ENCODE data around the gene TTC28.

The TTC28 gene

GRCh38 chr22:28019360-28019759 is 660.3 kb downstream of the TTC28 start:
- TF ChIP-seq, protein P1, sequence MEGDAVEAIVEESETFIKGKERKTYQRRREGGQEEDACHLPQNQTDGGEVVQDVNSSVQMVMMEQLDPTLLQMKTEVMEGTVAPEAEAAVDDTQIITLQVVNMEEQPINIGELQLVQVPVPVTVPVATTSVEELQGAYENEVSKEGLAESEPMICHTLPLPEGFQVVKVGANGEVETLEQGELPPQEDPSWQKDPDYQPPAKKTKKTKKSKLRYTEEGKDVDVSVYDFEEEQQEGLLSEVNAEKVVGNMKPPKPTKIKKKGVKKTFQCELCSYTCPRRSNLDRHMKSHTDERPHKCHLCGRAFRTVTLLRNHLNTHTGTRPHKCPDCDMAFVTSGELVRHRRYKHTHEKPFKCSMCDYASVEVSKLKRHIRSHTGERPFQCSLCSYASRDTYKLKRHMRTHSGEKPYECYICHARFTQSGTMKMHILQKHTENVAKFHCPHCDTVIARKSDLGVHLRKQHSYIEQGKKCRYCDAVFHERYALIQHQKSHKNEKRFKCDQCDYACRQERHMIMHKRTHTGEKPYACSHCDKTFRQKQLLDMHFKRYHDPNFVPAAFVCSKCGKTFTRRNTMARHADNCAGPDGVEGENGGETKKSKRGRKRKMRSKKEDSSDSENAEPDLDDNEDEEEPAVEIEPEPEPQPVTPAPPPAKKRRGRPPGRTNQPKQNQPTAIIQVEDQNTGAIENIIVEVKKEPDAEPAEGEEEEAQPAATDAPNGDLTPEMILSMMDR (IDR thresholded peaks at IDR 0.05): no peak
- H3K27me3 ChIP-seq: no peaks in the 10 kb centered on the region
- no peak overlapping the region for H3K27ac ChIP-seq
- H3K36me3 ChIP-seq: no peaks in the 10 kb centered on the region
- H3K4me3 ChIP-seq (ENCODE audit: low read depth in 1 of 2, low read length in 1 of 2): no peak overlapping the region
- H3K4me1 ChIP-seq (ENCODE audit: control insufficient read depth in 1 of 2, insufficient read depth in 1 of 2, low read depth in 1 of 2, low read length in 1 of 2): peaks cover 3 to 5% of the 10 kb centered on the region in 2 experiments
- no peaks in the 10 kb centered on the region for H3K9me3 ChIP-seq

DNA sequence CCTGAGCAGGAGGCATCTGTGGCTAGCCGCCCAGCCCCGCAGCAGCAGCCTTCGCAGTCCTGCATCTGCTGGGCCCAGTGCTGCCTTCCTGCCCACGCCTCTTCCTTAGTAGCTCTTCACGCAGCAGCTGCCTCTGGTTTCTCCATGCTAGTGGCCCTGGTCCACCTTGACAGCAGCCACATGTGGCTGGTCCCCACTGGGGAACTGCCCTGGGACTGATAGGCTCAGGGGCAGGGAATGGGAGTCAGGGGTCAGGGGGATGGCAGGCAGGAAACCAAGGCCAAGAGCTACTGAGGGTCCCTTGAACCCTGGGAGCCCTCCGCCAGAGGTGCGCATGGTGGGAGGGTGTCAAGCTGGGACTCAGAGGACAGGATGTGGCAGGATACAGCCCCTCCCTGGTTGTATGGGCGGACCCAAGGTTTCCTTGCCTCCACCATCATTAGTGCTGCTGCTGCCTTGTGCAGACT is 661.1 kb downstream of the TTC28 start:
- Histone ChIP-seq H3K27me3 (no peaks in the 10 kb centered on the region), H3K4me1 (ENCODE audit: control insufficient read depth in 1 of 2, insufficient read depth in 1 of 2, low read depth in 1 of 2, low read length in 1 of 2) (peaks cover 3 to 5% of the 10 kb centered on the region in 2 experiments), H3K4me3 (ENCODE audit: low read depth in 1 of 2, low read length in 1 of 2) (no peak overlapping the region), H3K9me3 (no peaks in the 10 kb centered on the region), H3K36me3 (no peaks in the 10 kb centered on the region), H3K27ac (no peak overlapping the region)
- TF ChIP-seq, protein P1 (IDR thresholded peaks at IDR 0.05): no peak

DNA sequence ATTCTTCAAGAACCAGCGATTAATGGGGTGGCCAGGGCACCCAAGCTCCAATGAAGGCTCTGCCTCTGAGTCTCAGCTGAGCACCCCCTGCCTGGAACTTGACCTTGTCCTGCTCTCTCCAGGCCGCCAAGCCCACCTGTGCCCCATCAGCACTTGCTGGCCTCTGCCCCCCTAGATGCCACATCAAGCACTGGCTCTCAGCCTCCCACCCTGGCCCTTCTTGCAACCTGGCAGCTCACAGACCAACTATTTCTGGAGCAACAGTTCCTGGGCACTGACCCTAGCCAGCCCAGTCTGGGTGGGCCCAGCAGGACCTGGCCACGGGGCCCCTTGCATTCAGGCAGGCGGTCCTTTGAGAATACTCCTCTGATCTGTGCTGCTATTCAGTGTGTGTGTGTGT is 661.8 kb downstream of the TTC28 start:
- Histone ChIP-seq H3K4me1 (ENCODE audit: control insufficient read depth in 1 of 2, insufficient read depth in 1 of 2, low read depth in 1 of 2, low read length in 1 of 2) (peaks cover 3 to 5% of the 10 kb centered on the region in 2 experiments), H3K27ac (no peak overlapping the region), H3K9me3 (no peaks in the 10 kb centered on the region), H3K36me3 (no peaks in the 10 kb centered on the region), H3K27me3 (no peaks in the 10 kb centered on the region), H3K4me3 (ENCODE audit: low read depth in 1 of 2, low read length in 1 of 2) (no peak overlapping the region)
- TF ChIP-seq, protein P1 (IDR thresholded peaks at IDR 0.05): no peak

GRCh38 chr22:28017558-28017820 is 662.2 kb downstream of the TTC28 start:
- H3K9me3 ChIP-seq: no peaks in the 10 kb centered on the region
- TF ChIP-seq, protein P1 (IDR thresholded peaks at IDR 0.05): no peak
- no peak overlapping the region for H3K4me3 ChIP-seq (ENCODE audit: low read depth in 1 of 2, low read length in 1 of 2)
- no peaks in the 10 kb centered on the region for H3K27me3 ChIP-seq
- H3K36me3 ChIP-seq: no peaks in the 10 kb centered on the region
- H3K4me1 ChIP-seq (ENCODE audit: control insufficient read depth in 1 of 2, insufficient read depth in 1 of 2, low read depth in 1 of 2, low read length in 1 of 2): peaks cover 3 to 5% of the 10 kb centered on the region in 2 experiments
- H3K27ac ChIP-seq: no peak overlapping the region

- Histone ChIP-seq H3K27me3 (no peaks in the 10 kb centered on the region), H3K4me1 (ENCODE audit: control insufficient read depth in 1 of 2, insufficient read depth in 1 of 2, low read depth in 1 of 2, low read length in 1 of 2) (peaks cover 3 to 5% of the 10 kb centered on the region in 2 experiments), H3K9me3 (no peaks in the 10 kb centered on the region), H3K27ac (no peak overlapping the region), H3K36me3 (no peaks in the 10 kb centered on the region), H3K4me3 (ENCODE audit: low read depth in 1 of 2, low read length in 1 of 2) (no peak overlapping the region)
- TF ChIP-seq, protein P1 (IDR thresholded peaks at IDR 0.05): no peak
These were observed 662.7 kb downstream of the TTC28 start for GRCh38 chr22:28016781-28017557.

All from neutrophil (primary cell).